GM10248 (cell line): ENCODE data around the gene ACP4.

Experiments
- CTCF ChIA-PET: fragments of 300-600 bp; sonication (Branson Sonifier 250); formaldehyde crosslinking; extraction: SDS; loops from one replicate; lab custom pipeline; 2021; ENCODE audit warnings: antibody characterized with exemption; lab: Yijun Ruan, JAX
- POLR2A ChIA-PET: fragments of 350-650 bp; sonication (Branson Sonifier 250); formaldehyde crosslinking; extraction: SDS; loops from one replicate; lab custom pipeline; 2020; ENCODE audit warnings: antibody characterized with exemption; lab: Yijun Ruan, JAX
- DNase-seq: peaks from one replicate; pipeline ENCODE4 v3.0.0; 2012; ENCODE audit errors: extremely low spot score
- TF ChIP-seq, protein P1 (sequence below): IDR thresholded peaks from 2 replicates; pipeline ENCODE4 v1.5.1; 2012; ENCODE audit warnings: mild to moderate bottlenecking, low read depth; ENCODE audit errors: extremely low read depth, missing control alignments, control extremely low read depth

ACP4 gene

DNA sequence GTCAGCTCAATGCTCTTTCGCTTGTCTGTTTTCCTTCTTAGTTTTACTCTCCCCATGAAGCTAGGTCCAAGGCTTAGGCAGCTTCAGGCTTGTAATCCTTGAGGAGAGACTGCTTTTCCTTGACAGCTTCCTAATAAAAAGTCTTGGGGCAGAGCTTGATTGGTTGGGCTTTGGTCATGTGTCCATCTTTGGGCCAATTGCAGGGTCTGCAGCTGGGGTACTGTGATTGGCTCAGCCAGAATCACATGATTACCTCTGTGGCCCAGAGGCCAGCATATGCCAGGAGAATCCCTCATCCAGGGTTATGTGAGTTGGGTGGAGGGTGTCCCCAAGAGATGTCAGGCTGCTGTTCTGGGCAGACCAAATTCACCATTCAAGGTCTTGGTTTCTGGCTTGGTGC, 25.2 kb downstream of the ACP4 start:
- ChIA-PET CTCF (interaction anchor here (1.1 kb wide), 1 partner anchor 9 kb away, joined by 3 read pairs; no protein-coding TSS in a partner anchor), POLR2A (interaction anchor here (1.7 kb wide), 1 partner anchor 11 kb away, joined by 5 read pairs; no protein-coding TSS in a partner anchor)
- DNase-seq, result no peak
- TF ChIP-seq, protein P1, sequence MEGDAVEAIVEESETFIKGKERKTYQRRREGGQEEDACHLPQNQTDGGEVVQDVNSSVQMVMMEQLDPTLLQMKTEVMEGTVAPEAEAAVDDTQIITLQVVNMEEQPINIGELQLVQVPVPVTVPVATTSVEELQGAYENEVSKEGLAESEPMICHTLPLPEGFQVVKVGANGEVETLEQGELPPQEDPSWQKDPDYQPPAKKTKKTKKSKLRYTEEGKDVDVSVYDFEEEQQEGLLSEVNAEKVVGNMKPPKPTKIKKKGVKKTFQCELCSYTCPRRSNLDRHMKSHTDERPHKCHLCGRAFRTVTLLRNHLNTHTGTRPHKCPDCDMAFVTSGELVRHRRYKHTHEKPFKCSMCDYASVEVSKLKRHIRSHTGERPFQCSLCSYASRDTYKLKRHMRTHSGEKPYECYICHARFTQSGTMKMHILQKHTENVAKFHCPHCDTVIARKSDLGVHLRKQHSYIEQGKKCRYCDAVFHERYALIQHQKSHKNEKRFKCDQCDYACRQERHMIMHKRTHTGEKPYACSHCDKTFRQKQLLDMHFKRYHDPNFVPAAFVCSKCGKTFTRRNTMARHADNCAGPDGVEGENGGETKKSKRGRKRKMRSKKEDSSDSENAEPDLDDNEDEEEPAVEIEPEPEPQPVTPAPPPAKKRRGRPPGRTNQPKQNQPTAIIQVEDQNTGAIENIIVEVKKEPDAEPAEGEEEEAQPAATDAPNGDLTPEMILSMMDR, result no peak

DNA sequence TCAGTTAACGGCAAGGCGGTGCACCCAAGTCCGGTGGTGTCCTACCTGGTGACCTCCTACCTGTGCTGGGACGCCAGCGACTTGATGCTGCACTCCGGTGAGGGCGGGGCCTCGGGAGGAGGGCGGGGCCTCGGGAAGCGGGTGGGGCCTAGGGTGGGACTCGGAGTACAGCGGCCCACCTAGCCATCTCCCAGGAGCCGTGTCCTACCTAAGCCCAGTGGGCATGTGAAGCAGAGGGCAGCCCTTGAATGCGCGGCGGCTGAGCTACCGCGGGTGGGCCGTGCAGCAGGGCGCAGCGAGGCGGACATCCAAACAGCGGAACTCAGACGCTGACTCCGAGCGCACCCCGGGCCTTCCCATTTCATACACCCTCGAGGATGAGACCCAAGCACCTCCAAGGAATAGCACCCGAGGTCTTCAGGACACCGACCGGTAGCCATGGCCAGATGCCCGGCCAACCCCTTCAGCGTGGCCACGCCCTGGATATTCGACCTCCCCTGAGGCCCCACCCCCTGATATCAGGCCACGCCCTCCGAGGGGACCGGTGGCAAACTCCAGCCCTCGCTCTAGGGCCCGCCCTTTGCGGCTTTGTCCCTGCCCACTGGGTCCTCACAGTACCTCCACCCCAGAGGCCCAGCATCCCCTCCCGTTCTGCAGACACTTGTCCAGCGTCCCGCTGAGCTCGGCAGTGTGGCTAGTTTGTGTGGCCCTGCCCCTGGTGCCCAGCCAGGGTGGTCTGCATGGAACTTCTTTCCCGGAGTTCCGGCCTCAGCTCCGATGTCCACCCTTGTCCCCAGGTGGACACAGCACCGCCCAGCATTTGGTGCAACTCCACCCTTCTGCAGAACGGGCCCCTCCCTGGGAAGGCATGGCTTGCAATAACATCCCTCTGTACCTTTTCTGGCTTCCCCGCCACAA, 28.0 kb downstream of the ACP4 start:
- POLR2A ChIA-PET, result interaction anchor here (1.5 to 2.4 kb wide), 4 partner anchors 14 to 26 kb away, joined by 3 to 13 read pairs (median 8); no protein-coding TSS in a partner anchor
- peak; percentile 92 for DNase-seq
- CTCF ChIA-PET, result interaction anchor here (1.1 to 2.1 kb wide), 3 partner anchors 11 to 104 kb away, joined by 3 to 7 read pairs (median 5); no protein-coding TSS in a partner anchor
- TF ChIP-seq, protein P1, result no peak

DNA sequence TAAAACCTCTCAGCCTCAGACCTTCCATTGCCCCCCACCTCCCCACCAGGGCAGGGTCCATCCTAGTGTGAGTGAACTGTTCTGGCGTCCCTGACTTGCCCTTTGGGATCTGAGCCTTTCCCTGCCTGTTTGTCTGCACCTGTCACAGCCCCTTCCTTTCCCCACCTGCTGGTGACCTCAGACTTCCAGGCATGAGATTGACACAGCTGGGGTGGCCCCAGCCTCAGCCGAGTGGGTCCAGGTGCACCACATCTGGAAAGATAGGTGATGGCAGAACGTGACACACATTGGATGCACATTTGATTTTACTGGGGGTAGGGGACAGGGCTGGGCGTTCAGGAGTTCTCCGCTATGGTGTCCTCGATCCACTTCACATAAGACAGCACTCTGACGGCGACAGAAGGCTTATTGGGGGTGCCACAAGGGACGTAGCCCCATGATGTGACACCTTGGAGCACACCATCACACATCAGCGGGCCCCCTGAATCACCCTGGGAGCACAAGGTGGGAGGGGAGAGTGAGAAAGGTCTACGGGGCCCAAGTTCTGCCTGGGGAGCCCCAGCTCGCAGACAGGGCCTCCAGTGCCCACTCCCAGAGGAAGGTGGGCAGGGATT, 28.8 kb downstream of the ACP4 start:
- ChIA-PET POLR2A (interaction anchor here (1.6 to 2.4 kb wide), 2 partner anchors 15 to 21 kb away, joined by 6 to 9 read pairs; no protein-coding TSS in a partner anchor), CTCF (interaction anchor here (1.9 to 3.3 kb wide), 2 partner anchors 11 to 104 kb away, joined by 5 to 13 read pairs; no protein-coding TSS in a partner anchor)
- DNase-seq, result no peak
- TF ChIP-seq, protein P1, result no peak

DNA sequence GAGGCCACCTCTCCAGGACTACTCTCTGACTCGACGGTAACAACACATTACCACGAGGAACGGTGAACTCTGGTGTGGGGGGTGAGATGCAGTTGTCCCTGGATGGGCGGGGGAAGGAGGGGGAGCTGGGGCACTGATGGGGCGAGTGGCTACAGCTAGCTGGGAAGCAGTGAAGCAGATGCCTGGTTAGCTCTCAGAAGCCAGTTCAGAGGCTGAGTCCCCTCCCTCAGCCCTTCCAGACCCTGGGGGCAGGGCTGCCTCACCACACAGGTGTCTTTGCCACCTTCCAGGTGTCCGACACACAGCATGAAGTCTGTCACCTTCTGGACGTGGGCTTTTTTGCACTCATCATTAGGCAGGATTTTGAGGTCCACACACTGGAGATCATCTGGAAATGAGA, 29.4 kb downstream of the ACP4 start:
- POLR2A ChIA-PET, result interaction anchor here (0.5 to 1.6 kb wide), 3 partner anchors 13 to 69 kb away, joined by 3 to 9 read pairs (median 3); no protein-coding TSS in a partner anchor
- CTCF ChIA-PET, result interaction anchor here (3.3 kb wide), 1 partner anchor 103 kb away, joined by 13 read pairs; no protein-coding TSS in a partner anchor

DNA sequence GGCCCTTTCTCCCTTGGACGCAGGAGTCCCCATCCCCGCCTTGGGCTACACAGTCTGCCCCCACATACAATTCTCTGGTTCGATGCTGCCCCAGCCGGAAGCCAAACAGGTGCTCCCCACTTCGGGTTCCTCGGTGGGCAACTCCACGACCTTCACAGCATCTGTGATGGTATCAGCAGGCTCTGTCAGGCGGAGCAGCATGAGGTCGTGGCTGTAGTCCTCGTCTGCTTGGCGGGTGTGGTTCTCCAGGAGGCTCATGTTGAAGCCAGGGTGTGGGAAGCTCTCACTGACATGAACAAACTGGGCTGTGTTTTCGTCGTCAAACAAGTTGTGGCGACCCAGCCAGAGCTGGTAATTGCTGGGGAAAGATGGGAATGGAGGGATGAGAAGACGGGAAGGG, 29.9 kb downstream of the ACP4 start:
- POLR2A ChIA-PET, result interaction anchor here (0.5 to 1.6 kb wide), 3 partner anchors 13 to 69 kb away, joined by 3 to 9 read pairs (median 3); no protein-coding TSS in a partner anchor
- TF ChIP-seq, protein P1, result no peak
- no peak for DNase-seq
- CTCF ChIA-PET, result interaction anchor here (1.0 to 3.3 kb wide), 3 partner anchors 9 to 102 kb away, joined by 3 to 13 read pairs (median 4); no protein-coding TSS in a partner anchor

More for the DNA sequence above, 29.4 kb downstream of the ACP4 start:
- TF ChIP-seq, protein P1, result no peak
- no peak for DNase-seq
